Body of pancreas (tissue), 4 donors: ENCODE data around the gene HLA-DOB. TPM values are rescaled to one million over a fixed set of nuclear protein-coding genes. Genes with fewer than 3 reads are reported as not detected.
A peak's percentile ranks its signal among the peaks of the same experiment; 100 is the strongest.

Experiments used
- ATAC-seq: fragments of 150-250 bp; one replicate; pipeline ENCODE4 v1.9.1; 2016
- DNase-seq, 4 donors: peaks; one replicate each; pipeline ENCODE4 v3.0.0-alpha.2; 2019
- H3K27ac ChIP-seq, 4 donors: fragments of 200-600 bp; sonication (generic); 1 replicate in 3 of 4; 2 replicates in 1 of 4; pipeline versions ENCODE4 v1.5.1 to v1.6.1; 2016 to 2019; ENCODE audit warnings: mild to moderate bottlenecking in 1 of 4, mixed read lengths in 1 of 4, moderate library complexity in 1 of 4
- H3K27me3 ChIP-seq, 2 donors: fragments of 200-600 bp; sonication (generic); one replicate each; pipeline ENCODE4 v1.6.0; 2016; ENCODE audit warnings: mild to moderate bottlenecking in 1 of 2
- H3K36me3 ChIP-seq, 2 donors: fragments of 200-600 bp; sonication (generic); replicated peaks in 1 of 2; 2 replicates each; pipeline ENCODE4 v1.5.1; 2016; ENCODE audit warnings: low read depth in 2 of 2; ENCODE audit not compliant: insufficient read depth in 1 of 2
- H3K4me1 ChIP-seq: fragments of 200-600 bp; sonication (generic); one replicate; pipeline ENCODE4 v1.6.0; 2016
- H3K4me3 ChIP-seq, 2 donors: fragments of 200-600 bp; sonication (generic); 1 replicate in 1 of 2; 2 replicates in 1 of 2; pipeline ENCODE4 v1.5.1; 2016 to 2019
- H3K9me3 ChIP-seq, 3 donors: fragments of 200-600 bp; sonication (generic); 1 replicate in 2 of 3; 2 replicates in 1 of 3; pipeline ENCODE4 v1.5.1; 2016
- CTCF ChIP-seq, 7 experiments: fragments of 450-650 bp in 4 of 7; fragments of 200-600 bp in 3 of 7; sonication (generic) in 3 of 7; IDR thresholded peaks; one replicate each; pipeline ENCODE4 v1.5.1; 2016 to 2019; ENCODE audit warnings: antibody characterized with exemption in 7 of 7
- POLR2A ChIP-seq, 3 donors: fragments of 450-650 bp; IDR thresholded peaks; one replicate each; pipeline ENCODE4 v1.6.1; 2016; ENCODE audit warnings: antibody characterized with exemption in 3 of 3, mild to moderate bottlenecking in 2 of 3
- WGBS, 2 donors: methylation state at CpG; one replicate each; pipeline ENCODE4 v1.1.5; 2017; 5-methylcytosine and 5-hydroxymethylcytosine counted together
- intact Hi-C: fragments of 100-400 bp; cut with DNase I; formaldehyde crosslinking; loops from one replicate; pipeline ENCODE4 v1.15.1; 2023
- total RNA-seq, 2 donors: library from RNA; depleted of rRNA; stranded (reverse); fragments of >200 nt; gene quantifications; one replicate each; pipeline ENCODE4 v1.1.0, GENCODE V29; 2016

HLA-DOB gene
- total RNA-seq, 2 donors from 2014 or later: not detected

DNA sequence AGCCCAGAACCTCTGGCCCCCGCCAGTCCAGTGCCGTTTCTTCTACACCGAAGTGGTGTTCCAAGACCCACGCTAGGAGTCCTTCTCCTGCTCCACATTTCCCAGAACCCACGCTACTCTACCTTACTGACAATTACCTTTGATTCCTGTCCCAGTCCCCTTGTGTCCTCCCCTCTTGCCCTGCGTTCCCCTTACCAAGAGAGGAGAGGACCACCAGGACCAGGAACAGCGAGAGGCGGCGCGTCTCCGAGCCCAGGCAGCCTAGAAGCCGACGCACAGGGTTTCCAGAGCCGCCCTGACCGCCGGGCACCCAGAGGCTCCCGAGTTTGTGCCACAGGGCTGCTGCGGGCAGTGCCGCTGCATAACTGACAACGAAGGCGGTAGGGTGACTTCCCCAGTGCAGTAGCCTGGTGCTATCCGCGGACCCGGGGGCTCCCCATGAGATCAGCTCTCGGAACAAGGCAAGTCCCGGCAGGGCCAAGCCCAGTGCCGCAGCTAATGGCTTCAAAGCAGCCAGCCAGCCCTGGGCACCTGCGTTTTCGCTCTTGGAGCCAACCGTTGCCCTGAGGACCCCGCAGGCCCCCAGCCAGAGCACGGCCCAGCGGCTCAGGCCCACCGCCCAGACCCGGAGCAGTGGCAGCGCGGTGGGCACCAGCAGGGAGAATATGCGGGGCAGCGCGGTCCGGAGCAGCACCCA lies 36.2 kb upstream of the HLA-DOB start:
- intact Hi-C loops: no loop called here
- peak overlapping the region; percentile 74 to 81 for H3K4me3 ChIP-seq
- peaks cover 0 to 4% of the 10 kb centered on the region in 2 donors for H3K36me3 ChIP-seq
- H3K27me3 ChIP-seq: no peaks in the 10 kb centered on the region
- DNase-seq (peak; percentile 59 to 69 (median 64)), ATAC-seq (peak; percentile 29)
- H3K4me1 ChIP-seq: peaks cover 20% of the 10 kb centered on the region
- peak overlapping the region; percentile 95 to 98 (median 98) for H3K27ac ChIP-seq
- no peak for TF ChIP-seq POLR2A (IDR thresholded peaks at IDR 0.05)
- TF ChIP-seq CTCF (IDR thresholded peaks at IDR 0.05): no peak
- H3K9me3 ChIP-seq: no peaks in the 10 kb centered on the region
- 0% methylated on average over 17 to 40 of the region's 41 CpGs for WGBS, 2 donors

GRCh38 chr6:32852018-32852843 lies 35.4 kb upstream of the HLA-DOB start:
- H3K9me3 ChIP-seq: no peaks in the 10 kb centered on the region
- peaks cover 0 to 8% of the 10 kb centered on the region in 2 donors for H3K36me3 ChIP-seq
- peak in 2 of 4 donors; percentile 25 to 38 for DNase-seq
- no peaks in the 10 kb centered on the region for H3K27me3 ChIP-seq
- intact Hi-C loops: no loop called here
- no peak for TF ChIP-seq POLR2A (IDR thresholded peaks at IDR 0.05)
- no peak for TF ChIP-seq CTCF (IDR thresholded peaks at IDR 0.05)
- 42 to 57% methylated on average over 17 to 23 of the region's 23 CpGs for WGBS, 2 donors
- H3K4me1 ChIP-seq: peaks cover 20% of the 10 kb centered on the region
- H3K27ac ChIP-seq: peak overlapping the region; percentile 95 to 98 (median 98)
- H3K4me3 ChIP-seq: peak overlapping the region in 1 of 2 donors; percentile 74
- no peak for ATAC-seq

DNA sequence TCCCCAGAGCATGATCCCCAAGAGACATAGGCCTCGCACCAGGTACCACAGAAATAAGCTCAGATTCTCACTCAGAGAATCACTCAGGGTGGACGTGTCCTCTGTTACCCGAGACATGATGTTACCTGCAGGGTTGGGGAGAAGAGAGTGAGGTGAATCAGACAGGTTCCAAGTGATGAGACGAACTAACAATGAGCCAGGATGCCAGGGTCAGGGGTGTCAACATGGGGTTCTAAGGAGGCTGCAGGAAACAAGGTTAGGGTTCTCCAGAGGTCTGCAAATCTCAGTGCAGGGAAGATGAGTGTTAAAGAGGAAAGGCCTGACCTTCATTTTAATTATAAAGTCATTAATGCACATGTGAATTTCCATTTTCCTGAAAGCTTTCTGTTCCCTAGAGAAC lies 34.2 kb upstream of the HLA-DOB start:
- Histone ChIP-seq H3K9me3 (no peaks in the 10 kb centered on the region), H3K4me1 (peaks cover 20% of the 10 kb centered on the region), H3K27ac (no peak overlapping the region), H3K4me3 (no peak overlapping the region), H3K36me3 (peaks cover 0 to 11% of the 10 kb centered on the region in 2 donors), H3K27me3 (no peaks in the 10 kb centered on the region)
- ATAC-seq: no peak
- intact Hi-C loops: no loop called here
- 86% methylated on average over 4 of the region's 4 CpGs for WGBS, 2 donors
- DNase-seq: no peak
- TF ChIP-seq CTCF (IDR thresholded peaks at IDR 0.05): no peak
- no peak for TF ChIP-seq POLR2A (IDR thresholded peaks at IDR 0.05)

DNA sequence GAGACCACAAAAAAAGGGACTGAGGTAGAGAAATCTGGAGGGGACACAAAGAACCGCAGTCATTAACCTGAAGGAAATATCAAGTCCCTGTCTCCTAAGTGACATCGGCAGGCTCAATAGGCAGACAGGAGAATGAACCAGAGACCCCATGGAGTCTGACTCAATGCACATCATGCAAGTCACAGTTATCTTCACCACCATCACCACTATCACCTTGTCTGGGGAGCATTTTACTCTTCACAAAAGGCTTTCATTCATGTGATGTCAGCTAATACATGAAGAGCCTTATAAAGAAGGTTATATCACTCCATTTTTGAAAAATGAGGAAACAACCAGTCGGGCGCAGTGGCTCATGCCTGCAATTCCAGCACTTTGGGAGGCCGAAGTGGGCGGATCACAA lies 32.3 kb upstream of the HLA-DOB start:
- Histone ChIP-seq H3K27me3 (no peaks in the 10 kb centered on the region), H3K36me3 (peaks cover 0 to 11% of the 10 kb centered on the region in 2 donors), H3K4me1 (peaks cover 17% of the 10 kb centered on the region), H3K27ac (no peak overlapping the region), H3K4me3 (no peak overlapping the region), H3K9me3 (no peaks in the 10 kb centered on the region)
- TF ChIP-seq POLR2A (IDR thresholded peaks at IDR 0.05) (no peak), CTCF (IDR thresholded peaks at IDR 0.05) (no peak)
- ATAC-seq (no peak), DNase-seq (no peak)
- intact Hi-C loops: no loop called here
- WGBS, 2 donors: 81 to 84% methylated on average over 6 of the region's 6 CpGs
